Measurements from ENCODE around the gene RNF141.

Gene RNF141

DNA sequence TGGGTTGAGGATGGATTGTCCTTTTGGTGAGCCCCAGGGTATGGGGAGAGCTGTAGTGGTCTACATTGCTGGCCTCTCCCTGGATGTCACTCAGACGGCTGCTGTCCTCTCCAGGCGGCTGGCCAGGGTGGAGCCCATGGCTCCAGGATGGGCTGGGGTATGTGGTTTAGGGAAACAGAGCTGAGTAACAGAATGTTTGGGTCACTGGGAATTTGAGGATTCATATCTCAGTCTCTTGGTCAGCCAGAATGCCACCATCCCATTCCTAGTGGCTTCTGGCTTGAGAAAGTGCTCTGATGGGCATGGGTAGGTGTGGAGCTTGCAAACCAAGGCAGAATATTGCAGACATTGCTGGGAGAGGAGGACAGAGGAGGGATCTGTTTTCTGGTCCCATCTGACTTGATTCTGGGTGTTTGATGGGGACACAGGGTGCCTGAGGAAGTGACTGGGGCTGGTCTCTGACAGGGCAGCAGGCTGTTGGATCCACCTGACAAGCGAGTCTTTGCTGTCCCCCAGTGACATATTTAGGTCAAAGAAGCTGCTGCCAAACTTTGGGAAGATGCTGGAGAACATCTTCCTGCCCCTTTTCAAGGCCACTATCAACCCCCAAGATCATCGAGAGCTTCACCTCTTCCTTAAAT, 44.6 kb downstream of the RNF141 start:
- no peak for DNase-seq

DNA sequence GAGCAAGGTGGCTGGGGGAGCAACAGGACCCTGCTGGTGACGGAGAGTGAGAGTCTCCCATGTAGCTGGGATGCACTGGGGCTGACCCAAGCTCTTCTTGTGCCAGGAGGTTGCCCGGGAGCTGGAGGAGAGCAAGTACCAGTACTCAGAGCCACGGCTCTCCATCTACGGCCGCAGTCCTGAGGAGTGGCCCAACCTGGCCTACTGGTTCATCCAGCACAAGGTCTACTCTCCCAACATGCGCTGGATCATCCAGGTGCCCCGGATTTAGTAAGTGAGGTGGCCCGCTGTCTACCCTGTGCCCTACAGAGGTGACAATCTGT, 45.6 kb downstream of the RNF141 start:
- no peak for DNase-seq

DNA sequence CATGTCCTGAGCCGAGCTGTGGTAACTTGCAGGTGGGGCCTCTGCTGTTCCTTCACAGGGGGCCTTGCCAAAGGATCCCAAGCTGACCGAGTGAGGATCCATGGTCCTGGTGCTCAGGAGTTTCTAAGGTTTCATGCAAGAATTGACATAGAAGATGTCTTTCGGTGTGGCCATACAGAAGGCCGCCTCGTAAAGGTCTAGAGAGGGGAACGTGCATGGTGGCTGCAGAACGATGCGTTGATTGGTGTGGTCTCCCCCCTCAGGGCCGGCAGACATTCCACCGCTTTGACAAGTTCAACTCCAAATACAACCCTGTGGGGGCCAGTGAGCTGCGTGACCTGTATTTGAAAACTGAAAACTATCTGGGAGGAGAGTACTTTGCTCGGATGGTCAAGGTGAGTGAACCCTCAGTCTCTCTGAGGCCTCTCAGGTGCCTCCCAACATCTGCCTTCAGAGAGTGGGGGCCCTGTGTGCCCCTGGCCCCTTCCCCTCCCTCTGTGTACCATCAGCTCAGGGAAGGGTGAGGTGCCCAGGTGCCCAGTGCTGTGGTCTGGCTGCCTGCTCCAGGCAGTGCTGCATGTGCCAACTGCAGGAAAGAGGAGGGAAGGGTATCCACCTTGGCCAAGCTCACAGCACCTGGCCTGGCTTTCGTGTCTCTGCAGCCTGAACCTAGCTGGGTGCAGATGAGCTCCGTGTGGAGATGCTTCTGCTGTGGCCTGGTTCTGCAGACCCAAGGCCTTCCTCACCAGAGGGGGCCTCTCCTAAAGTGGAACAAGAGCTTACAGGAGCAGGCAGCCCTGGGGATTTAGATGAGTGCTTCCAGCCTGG, 46.1 kb downstream of the RNF141 start:
- no peak for DNase-seq

DNA sequence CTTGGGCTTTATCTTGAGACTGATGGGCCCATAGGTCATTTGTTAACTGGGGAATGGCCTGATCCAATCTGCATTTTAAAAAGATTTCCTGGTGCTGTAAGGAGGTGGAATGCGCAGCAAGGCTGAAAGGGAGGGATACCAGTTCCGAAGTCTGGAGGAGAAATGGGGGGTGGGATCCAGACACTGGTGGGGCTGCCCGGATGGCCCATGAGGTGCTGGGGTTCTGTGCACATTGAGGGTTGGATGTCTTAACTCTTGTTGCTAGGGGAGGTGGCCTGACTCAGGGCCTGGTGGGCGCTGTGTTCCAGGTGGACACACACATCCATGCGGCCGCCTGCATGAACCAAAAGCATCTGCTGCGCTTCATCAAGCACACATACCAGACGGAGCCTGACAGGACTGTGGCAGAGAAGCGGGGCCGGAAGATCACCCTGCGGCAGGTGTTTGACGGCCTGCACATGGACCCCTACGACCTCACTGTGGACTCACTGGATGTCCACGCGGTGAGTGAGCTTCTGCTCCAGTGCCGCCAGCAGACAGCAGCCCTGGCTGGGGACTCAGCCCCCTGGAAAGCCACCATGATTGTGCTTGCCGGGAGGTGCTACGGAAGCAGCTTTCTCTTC, 47.8 kb downstream of the RNF141 start:
- DNase-seq, result no peak

DNA sequence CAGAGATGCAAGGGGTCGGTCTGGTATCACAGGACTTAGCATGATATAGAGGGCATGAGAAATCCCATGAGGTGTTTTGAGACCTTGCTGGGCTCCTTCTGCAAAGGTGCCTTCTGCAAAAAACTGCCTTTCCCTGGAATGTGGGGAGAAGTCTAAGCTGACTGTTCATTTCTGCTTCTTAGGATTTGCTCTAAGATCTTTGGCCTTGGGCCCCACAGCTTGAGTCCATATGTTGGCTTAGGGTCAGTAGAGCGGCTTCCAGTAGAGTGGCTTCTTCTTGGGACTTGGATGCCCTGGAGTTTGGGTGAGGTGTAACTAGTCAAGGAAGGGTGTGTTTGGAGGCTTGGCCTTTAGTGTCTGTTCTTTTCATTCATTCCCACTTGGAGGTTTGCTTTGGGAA, 48.9 kb downstream of the RNF141 start:
- DNase-seq, result no peak

DNA sequence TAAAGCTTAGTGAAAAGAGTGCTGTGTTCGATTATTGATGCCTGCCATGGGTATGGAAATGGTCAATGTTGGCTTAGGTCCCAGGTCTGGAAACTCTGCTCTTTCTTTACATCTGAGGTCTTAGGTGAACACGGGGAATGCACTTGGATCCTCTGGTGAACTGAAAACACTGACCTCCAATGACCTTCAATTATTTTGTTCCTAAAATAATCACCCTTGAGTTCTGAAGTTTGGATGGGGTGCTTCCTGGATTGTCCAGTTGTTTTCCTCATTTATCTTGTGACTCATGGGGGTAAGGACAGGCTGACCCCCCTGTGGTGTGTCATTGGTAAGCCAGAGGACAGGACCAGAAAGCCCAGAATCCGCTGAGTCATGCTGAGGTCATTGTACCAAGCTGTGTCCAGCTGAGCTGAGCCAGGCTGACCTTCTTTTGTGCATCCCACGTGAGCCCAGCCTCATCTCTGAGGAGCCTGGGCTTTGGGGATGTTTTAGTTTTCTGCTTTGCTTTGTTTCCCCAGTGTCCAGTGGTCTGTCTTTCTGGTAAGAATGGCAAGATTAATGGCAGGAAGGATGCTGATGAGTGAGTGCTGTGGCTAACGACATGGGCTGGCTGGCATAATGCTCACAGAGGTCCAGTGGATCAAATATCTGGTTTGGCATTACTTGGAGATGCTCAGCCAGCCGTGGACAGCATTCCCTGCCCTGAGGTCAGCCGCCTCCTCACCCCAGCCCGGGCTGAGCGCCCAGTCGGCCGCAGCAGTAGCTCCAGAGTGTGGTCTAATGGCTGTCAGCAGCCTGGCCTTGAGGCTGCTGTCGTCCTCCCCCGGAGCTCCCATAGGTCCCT, 50.4 kb downstream of the RNF141 start:
- DNase-seq, result no peak

DNA sequence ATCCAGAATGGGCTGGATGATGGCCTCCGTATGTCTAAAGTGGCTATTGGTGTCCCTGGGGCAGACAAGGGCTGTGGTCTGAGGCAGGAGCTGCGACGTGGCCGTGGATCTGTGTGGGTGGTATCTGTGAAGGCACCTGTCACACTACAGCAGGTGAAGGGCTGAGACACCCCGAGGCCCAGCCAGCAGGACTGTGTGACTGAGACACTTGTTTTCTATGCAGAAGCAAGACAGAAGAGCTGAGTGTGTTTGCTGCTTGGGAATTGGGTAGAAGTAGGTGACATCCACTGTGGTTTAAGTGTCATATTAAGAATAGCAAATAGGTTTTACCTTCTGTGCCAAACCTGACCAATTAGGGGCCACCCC, 51.0 kb downstream of the RNF141 start:
- DNase-seq, result no peak

DNA sequence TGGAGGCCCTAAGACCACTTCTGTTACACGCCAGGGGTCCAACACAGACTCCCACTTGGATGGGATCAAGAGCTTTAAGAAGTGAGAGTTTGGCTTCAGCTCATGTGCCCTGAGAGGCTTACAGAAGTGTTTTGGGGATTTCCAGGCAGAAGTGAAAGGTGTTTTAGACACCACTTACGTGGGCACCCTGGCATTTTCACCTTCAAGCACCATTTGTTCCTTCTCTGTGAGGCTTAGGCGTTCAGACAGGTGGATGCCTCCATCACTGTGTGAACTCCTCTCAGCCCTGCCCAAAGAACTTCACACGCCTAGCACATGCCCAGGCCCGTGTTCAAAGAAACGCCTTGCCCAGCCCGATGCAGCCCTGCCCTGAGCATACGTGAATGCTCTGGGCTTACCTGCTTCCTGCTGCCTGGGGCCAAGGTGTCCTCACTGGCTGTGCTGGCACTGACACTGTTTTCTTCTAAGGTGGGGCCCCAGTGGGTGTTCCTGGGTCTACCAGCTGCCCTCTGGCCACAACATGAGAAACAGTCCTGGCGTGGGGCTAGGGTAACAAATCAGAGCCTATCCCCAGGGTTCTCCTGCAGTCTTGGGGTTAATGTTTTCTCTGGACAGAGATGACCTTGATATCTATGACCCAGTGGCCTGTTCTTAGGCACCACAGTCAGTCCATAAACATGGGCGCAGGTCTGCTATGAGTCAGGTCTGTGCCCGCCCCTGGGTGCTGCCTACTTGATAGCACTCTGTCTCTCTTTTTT, 51.9 kb downstream of the RNF141 start:
- no peak for DNase-seq

DNA sequence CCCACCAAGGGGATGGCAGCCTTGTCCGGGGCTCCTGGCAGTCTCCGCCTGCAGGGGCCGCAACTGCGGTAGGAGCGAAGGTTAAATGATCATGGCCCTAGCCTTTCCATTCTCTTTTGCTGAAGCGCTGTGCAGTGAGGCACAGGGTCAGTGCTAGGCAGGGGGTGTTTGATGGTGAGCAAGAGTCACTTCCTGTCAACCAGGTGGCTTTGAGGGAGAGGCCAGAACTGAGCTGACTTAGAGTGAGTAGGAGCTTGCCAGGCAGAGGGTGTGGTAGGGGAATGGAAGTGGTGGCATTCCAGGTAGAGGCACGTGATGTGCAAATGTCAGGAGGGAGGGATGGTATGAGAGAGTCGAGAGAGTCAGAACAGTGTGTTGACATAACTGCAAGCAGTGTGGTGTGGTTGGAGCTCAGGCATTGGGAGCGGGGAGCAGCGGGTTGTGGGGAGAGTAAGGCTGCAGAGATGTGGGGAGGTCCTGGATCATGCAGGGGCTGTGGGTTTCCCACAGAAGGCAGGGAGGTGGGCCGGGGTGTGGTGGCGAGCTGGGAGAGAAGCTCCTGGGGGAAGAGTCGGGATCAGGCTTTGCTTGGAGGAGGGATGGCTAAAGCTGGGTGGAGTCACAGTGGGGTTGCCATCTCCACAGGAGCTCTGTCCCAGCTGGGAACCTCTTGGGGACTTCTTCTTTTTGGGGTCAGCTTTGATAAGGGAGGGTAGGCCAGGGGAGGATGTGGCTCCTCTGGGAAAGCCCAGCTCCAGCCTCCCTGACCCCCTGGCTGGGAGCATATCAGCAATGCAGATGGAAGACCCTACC, 52.7 kb downstream of the RNF141 start:
- DNase-seq, result no peak

DNA sequence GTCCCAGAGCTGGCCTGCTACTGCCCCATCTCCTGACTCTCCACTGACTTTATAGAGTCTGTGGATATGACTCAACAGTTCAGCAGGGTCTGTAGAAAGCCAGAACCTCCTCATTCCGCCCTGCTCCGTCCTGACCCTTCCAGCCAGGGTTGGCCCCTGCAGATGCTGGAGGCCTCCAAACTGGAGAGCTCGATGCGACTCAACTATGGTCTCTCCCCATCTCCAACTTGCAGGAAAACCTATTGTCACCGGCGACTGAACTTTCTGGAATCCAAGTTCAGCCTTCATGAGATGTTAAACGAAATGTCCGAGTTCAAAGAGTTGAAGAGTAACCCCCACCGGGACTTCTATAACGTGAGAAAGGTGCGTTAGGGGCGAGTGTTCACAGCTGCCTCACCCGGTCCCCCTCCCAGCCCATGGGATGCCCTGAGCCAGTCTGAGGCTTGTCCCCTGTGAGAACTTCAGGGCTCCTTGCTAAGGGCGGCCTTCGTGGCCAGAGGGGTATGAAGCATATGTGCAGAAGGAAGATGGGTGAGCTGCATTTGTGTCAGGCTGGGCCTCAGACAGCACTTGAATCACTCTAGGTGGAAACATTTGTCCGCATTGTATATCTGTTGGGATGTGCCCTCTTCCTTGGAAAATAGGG, 53.9 kb downstream of the RNF141 start:
- DNase-seq, result no peak

DNA sequence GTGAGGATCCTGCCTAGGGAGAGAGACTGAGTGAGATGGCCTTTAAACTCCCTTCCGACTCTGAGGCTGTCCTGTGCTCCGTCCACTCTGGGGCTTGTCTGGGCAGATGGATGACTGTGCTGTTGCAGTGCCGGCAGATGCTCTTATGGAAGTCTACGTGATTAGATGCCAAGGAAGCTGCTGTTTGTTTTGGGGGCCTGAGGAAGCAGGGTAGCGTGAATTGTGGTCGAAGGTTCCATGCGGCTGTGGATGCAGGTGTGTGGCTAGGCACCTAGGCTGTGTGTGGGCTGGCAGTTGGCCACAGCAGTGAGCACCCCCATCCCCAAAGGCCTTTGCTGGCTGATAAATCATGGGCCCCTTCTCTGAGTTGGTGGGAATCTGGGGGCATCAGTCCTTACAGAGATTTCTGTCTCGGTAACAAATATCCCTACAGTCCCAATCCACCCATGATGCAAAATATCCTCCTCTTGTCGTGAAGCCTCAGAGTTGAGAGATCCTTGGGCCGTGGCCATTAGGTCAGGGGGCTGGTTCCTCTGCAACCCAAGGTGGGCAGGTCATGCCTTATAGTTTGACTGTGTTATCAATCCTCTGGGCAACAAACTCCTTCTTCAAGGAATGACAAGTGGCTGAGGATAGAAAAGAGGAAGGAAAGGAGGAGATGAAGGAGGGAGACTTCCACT, 54.7 kb downstream of the RNF141 start:
- no peak for DNase-seq

DNA sequence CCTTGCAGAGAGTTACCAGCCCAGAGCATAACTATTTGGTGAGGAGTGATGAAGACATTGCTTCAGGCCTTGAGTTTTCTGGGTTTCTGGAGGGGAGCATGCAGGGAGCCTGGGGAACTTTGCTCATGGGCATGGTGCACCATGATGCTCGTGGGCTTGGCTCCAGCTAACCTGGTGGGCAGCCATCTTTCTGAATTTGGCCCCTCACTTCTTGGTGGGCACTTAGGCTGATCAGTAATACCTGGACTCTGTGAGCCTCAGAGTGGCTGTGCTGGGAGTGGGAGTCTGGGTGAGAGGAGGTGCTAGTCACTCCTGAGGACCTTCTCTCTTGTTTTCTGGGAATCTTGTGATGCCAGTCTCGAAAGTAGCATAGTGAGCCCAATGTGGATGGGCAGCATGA, 55.3 kb downstream of the RNF141 start:
- DNase-seq, result no peak

DNA sequence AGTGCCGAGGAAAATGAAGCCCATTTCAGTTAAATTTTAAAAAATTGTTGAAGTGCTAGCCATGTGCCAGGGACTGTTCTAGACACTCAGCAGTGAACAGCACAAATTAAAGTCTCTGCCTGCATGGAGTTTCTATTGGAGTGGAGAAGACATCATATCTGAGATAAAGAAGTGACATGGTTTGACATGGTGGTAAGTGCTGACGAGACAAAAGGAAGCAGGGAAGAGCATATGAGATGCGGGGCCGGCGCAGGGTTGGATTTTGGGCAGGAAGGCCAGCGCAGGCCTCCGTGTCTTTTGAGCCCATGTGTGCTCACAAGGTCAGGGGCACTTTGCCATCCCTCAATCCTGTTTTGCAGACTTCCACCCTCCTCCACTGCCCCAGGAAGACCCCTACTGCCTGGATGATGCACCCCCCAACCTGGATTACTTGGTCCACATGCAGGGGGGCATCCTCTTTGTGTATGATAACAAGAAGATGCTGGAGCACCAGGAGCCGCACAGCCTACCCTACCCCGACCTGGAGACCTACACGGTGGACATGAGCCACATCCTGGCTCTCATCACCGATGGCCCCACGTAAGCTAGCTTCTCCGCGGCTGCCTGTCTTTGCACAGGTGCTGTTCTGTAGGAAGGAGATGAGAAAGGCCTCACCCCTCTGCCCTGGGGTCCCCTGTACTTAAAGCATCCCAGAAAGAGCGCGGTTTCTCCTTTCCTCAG, 56.4 kb downstream of the RNF141 start:
- DNase-seq, result no peak

DNA sequence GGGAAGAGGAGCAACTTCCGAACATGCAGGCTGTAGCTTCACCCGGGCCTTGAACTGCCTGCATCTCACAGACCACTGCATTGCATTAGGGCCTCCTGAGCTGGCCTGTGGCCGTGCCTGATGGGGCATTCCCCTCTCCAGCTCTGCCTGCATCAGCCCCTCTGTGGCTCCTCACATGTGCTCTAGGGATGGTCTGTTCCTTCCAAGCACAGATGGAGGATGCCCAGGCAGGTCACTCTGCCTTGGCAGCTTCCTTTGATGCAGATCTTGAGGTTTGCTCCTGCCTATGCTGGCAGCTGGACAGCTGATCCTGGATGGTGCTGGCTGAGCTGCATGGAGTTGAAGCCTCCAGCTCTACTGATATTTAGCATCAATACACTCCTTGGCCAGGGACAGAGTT, 57.4 kb downstream of the RNF141 start:
- DNase-seq, result no peak

DNA sequence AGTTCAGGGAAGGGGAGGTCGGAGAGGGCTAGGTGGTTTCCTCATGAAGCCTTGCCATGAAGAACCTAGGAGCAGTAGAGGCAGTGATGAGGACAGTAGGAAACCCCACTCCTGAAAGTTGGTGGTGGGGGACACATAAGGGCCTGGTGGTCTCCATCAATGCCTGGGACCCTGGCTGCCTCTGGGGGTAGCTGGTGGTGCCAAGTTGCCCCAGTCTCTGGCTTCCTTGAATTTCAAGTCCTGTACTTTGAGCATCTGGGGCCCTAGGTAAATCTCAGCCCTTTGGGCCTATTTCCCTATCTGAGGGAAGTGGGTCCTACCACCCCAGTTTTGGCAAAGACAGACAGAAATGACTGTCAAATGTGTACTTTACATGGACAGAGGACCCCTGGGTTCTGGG, 57.8 kb downstream of the RNF141 start:
- DNase-seq, result no peak

DNA sequence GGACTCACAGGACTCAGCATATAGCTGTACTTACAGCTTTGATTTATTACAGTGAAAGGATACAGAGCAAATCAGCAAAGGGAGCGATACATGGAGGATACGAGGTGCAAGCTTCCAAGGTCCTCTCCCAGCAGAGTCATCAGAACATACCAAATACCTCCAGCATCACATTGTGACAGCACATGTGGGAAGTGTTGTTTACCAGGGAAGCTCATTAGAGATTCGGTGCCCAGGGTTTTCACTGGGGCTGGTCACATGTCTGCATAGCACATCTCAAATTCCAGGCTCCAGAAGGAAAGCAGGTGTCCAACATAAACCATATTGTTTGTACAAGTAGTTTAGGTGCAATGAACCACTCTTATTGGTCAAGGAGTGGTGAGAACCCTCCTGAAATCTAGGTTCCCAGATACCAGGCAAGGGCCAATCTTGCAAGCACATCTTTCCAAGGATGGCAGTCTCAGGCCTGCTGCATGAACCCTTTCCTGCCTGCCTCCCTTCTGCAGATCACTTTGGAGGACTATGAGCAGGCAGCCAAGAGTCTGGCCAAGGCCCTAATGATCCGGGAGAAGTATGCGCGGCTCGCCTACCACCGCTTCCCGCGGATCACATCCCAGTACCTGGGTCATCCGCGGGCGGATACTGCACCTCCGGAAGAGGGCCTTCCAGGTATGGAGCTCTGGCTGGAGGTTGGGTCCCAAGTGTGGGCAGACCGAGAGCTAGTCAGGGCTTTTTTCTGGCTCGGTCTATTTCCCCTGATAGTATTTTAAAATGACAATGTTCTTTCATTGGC, 59.2 kb downstream of the RNF141 start:
- DNase-seq, result no peak

DNA sequence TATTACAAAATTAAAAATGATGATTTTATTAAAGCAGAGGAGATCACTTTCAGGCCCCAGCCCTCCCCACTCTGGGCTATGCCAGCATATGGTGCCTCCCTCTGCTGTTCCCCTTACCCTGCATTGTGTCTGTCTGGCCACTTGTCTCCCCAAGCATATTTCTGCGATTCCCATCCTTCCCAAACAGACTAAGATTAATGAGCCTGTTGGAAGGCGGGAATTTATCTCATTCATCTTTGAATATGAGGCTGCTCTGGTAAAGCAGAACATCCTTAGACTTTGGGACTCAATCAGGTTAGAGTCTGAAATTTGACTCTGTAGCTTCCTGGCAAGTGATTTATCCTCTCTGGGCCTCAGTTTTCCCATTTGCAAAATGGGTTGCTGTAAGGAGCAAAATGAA, 60.2 kb downstream of the RNF141 start:
- no peak for DNase-seq

DNA sequence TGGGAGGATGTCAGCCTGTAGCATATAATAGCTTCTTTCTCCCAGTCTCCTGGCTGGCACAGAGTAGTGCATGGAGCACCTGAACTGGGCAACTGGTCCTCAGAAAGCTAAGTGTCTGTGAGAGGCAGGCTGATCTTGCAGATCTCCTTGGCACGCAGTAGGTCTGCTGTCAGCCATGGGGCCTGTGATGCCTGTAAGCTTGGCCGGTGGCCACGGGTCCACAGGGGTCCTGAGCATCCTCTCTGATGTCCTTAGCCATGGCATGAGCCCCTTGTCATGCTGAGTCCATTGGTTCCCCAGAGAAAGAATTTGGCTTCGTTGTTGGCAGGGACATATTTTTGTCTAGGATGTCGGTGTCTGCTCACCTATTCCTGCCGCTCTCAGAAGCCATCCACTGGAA, 61.0 kb downstream of the RNF141 start:
- DNase-seq, result no peak

All from AML-193 (cell line).